ENCODE data around the gene CROCC2. TPM values are rescaled to one million over a fixed set of nuclear protein-coding genes. Genes with fewer than 3 reads are reported as not detected.

Gene CROCC2
- polyA plus RNA-seq, 1 donor = 0.10 TPM

DNA sequence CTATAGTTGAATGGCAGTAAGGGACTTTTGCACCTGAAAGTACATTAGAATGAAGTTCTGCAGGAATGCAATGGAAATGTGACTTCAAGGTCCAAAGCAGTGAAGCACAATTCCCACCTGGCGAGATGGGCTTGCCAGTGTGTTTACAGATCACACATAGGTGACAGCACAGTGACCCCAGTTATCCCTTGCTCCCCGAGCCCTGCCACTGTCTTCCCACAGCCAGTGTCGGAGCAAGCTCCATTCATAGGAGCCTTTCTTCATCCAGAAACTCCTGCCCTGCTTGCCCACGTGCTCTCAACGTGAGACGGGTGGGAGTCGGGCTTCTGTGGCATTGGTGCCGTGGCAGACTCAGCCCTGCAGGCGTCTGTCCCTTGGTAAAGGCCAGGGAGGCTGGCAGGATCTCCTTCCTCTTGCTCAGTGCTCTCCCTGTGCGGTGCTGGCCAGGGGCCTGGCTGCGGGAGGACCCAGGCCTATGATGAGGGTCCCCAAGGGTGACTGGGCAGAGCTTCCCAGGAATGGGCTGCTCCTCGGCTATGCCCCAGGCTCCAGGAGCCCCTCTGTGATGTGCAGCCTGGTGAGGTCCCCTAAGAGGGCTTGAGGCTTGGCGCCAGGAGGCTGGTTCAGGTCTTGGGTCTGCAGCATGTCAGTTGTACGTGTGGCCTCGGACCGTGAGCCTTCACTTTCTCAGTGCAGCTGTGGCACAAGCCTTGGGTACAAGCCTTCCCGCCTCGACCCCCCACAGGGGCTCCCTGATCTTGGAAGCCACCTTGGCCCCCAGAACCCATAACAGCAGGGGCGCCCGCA is 132.4 kb downstream of the CROCC2 start:
- DNase-seq = no peak

DNA sequence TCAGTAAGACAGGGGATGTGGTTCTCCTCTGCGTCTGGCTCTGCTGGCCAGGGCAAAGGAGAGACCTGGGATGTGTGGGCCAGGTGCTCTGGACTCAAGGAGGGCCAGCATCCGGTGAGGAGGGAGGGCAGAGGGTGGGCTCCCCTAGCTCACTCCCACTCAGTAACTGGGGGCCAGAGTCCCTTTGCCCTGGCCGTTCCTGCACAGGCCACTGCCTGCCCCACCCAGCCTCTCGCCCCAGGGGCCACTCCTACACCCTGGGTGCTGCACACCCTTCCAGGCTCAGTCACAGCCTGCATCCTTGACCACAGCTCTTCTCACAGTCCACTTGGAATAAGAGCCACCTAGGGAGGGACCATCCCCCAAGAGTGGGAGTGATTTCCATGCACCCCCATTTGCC is 133.3 kb downstream of the CROCC2 start:
- DNase-seq = no peak

DNA sequence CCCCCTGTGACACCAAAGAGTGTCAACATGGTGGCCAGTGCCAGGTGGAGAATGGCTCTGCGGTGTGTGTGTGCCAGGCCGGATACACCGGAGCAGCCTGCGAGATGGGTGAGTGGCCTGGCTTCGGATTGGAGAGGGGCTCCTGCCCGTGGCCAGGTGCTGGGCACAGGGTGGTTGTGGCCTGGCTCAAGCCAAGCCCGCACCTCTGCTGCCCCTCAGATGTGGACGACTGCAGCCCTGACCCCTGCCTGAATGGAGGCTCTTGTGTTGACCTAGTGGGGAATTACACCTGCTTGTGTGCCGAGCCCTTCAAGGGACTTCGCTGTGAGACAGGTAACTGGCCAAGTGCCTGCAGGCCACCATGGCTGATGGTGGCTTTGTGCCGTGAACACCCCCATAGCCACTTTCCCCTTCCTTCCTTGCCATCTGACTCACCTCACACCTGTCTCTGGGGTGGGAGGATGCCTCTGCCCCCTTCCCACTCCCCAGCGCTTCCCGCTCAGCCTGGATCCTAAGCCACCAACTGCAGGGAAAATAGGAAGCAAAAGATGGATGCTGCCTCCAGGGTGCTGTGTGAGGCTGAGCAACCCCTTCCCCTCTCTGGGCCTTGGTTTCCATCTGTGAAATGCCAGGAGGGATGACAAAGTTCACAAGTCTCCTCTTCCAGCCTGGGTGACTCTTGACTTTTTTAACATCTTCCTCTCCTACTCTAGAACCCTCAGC is 134.1 kb downstream of the CROCC2 start:
- no peak for DNase-seq

DNA sequence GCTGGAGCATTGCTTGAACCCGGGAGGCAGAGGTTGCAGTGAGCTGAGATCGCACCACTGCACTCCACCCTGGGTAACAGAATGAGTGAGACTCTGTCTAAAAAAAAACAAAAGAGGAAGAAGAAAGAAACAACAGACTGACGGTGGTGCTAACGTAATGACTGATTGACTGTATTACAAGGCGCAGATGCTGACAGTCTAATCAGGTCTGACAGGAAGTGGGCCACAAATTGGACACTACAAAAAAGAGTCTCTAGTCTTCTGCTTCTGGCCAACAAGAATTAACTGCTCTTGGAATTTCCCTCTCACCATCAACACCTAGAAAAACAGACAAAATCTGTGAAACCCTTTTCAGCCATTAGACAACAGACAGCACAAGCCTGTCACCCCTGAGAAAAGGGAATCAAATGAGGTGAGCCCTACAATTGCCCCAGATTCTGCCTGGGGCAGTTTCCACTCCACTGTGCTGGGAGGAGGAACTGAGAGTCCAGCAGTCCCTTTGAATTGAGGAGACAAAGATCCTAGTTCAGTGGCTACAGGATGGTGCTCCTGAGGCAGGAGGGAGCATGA is 135.5 kb downstream of the CROCC2 start:
- no peak for DNase-seq

Other genes starting within 250 kb of the CROCC2 start
- 0.35 TPM for gene AQP12B, start 223.5 kb upstream of the CROCC2 start, polyA plus RNA-seq (ENCODE audit: insufficient read length)
- gene AQP12A, start 214.5 kb upstream of the CROCC2 start, polyA plus RNA-seq (ENCODE audit: insufficient read length) = not detected
- 11.1 TPM for gene KIF1A, start 86.1 kb upstream of the CROCC2 start, polyA plus RNA-seq (ENCODE audit: insufficient read length)
- gene AGXT, start 37.5 kb upstream of the CROCC2 start, polyA plus RNA-seq (ENCODE audit: insufficient read length) = 0.12 TPM
- gene MAB21L4, start 10.2 kb upstream of the CROCC2 start, polyA plus RNA-seq (ENCODE audit: insufficient read length) = 4.8 TPM
- 8.2 TPM for gene SNED1, start 92.3 kb downstream of the CROCC2 start, polyA plus RNA-seq (ENCODE audit: insufficient read length)
- gene MTERF4, start 196.0 kb downstream of the CROCC2 start, polyA plus RNA-seq (ENCODE audit: insufficient read length) = 74.1 TPM
- 28.8 TPM for gene PASK, start 243.1 kb downstream of the CROCC2 start, polyA plus RNA-seq (ENCODE audit: insufficient read length)
- 83.6 TPM for gene PPP1R7, start 244.1 kb downstream of the CROCC2 start, polyA plus RNA-seq (ENCODE audit: insufficient read length)

All from left kidney (tissue), 2 donors.